Astrocyte (in vitro differentiated cells and primary cell): Measurements from ENCODE around the gene RGS9. TPM values are rescaled to one million over a fixed set of nuclear protein-coding genes. Genes with fewer than 3 reads are reported as not detected.

Experiments used
- DNase-seq: peaks from one replicate; pipeline ENCODE4 v3.0.0-alpha.2; 2010; ENCODE audit warnings: low read depth
- FAIRE-seq: peaks from 2 replicates; lab custom pipeline; 2011; peaks lifted over from hg19 to GRCh38; lab: Jason Lieb, UNC
- H2AFZ ChIP-seq: 2 replicates; pipeline ENCODE4 v1.6.0; 2012; ENCODE audit warnings: low read depth, low read length, inconsistent platforms
- H3K27ac ChIP-seq: 2 replicates; pipeline ENCODE4 v1.5.1; 2011; ENCODE audit warnings: low read depth, low read length, inconsistent platforms
- H3K27me3 ChIP-seq: 2 replicates; pipeline ENCODE4 v1.6.0; 2011; ENCODE audit warnings: low read length, inconsistent platforms; ENCODE audit not compliant: insufficient read depth
- H3K36me3 ChIP-seq: 2 replicates; pipeline ENCODE4 v1.5.1; 2011; ENCODE audit warnings: low read length, inconsistent platforms; ENCODE audit not compliant: insufficient read depth
- H3K4me1 ChIP-seq: 2 replicates; pipeline ENCODE4 v1.5.1; 2011; ENCODE audit warnings: low read length, inconsistent platforms; ENCODE audit not compliant: insufficient read depth
- H3K4me2 ChIP-seq: 2 replicates; pipeline ENCODE4 v1.6.0; 2012; ENCODE audit warnings: low read length, inconsistent platforms
- H3K4me3 ChIP-seq: 2 replicates; pipeline ENCODE4 v1.5.1; 2011; ENCODE audit warnings: low read depth, mild to moderate bottlenecking, low read length, inconsistent platforms; ENCODE audit not compliant: insufficient read depth
- H3K79me2 ChIP-seq: 2 replicates; pipeline ENCODE4 v1.6.0; 2012; ENCODE audit warnings: mild to moderate bottlenecking, low read length, inconsistent platforms; ENCODE audit not compliant: insufficient read depth
- H3K9ac ChIP-seq: 2 replicates; pipeline ENCODE4 v1.6.0; 2012; ENCODE audit warnings: mild to moderate bottlenecking, low read length, inconsistent platforms
- H3K9me3 ChIP-seq: 2 replicates; pipeline ENCODE4 v1.5.1; 2012; ENCODE audit warnings: low read depth, mild to moderate bottlenecking, low read length, inconsistent platforms; ENCODE audit not compliant: insufficient read depth
- H4K20me1 ChIP-seq: 2 replicates; pipeline ENCODE4 v1.6.0; 2012; ENCODE audit warnings: low read length, inconsistent platforms; ENCODE audit not compliant: insufficient read depth
- H3K27ac Mint-ChIP-seq: one replicate; pipeline ENCODE4 v1.8.0; 2021; ENCODE audit warnings: mild to moderate bottlenecking, mixed read lengths; ENCODE audit not compliant: unreplicated experiment
- H3K27me3 Mint-ChIP-seq: one replicate; pipeline ENCODE4 v1.8.0; 2021; ENCODE audit warnings: low read depth, mixed read lengths; ENCODE audit not compliant: unreplicated experiment
- H3K36me3 Mint-ChIP-seq: one replicate; pipeline ENCODE4 v1.8.0; 2021; ENCODE audit warnings: low read depth, mixed read lengths; ENCODE audit not compliant: unreplicated experiment
- H3K4me1 Mint-ChIP-seq: one replicate; pipeline ENCODE4 v1.8.0; 2021; ENCODE audit warnings: low read depth, mixed read lengths; ENCODE audit not compliant: unreplicated experiment
- H3K4me3 Mint-ChIP-seq: one replicate; pipeline ENCODE4 v1.8.0; 2021; ENCODE audit warnings: mild to moderate bottlenecking, moderate library complexity, mixed read lengths; ENCODE audit not compliant: unreplicated experiment
- H3K9me3 Mint-ChIP-seq: one replicate; pipeline ENCODE4 v1.8.0; 2021; ENCODE audit warnings: mild to moderate bottlenecking, mixed read lengths; ENCODE audit not compliant: unreplicated experiment
- EZH2 ChIP-seq: IDR thresholded peaks from 2 replicates; pipeline ENCODE4 v1.6.1; 2012; ENCODE audit warnings: mild to moderate bottlenecking, low read length, inconsistent platforms; ENCODE audit not compliant: insufficient read depth
- total RNA-seq: library from RNA; stranded (reverse); gene quantifications from 2 replicates; pipeline ENCODE4 v1.2.1, GENCODE V29; 2021
- TF ChIP-seq, protein P1 (sequence below): IDR thresholded peaks from 2 replicates; pipeline ENCODE4 v1.5.1; 2011; ENCODE audit warnings: low read depth, mild to moderate bottlenecking, inconsistent platforms, low read length, moderate library complexity; ENCODE audit not compliant: insufficient read depth

The RGS9 gene
- total RNA-seq, 1 donor from 2014 or later = 9.4 TPM

DNA sequence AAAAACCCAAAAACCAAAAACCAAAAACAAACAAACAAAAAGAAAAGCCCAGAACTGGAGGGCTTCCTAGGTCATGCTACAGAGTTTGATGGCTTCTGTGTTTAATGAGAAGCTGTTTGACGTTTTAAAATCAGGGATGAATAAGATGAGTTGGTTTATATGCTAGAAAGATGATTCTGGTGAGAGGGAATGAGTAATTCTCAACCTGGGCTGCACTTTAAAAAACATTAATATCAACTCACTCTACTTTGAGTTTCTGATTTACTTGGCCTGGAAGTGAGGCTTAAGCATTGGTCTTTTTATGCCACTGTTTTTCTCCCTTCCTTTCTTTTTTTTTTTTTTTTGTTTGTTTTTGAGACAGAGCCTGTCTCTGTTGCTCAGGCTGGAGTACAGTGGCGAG lies 5.1 kb downstream of the RGS9 start:
- H3K4me1 Mint-ChIP-seq = peaks cover 21% of the 10 kb centered on the region
- FAIRE-seq = no peak

DNA sequence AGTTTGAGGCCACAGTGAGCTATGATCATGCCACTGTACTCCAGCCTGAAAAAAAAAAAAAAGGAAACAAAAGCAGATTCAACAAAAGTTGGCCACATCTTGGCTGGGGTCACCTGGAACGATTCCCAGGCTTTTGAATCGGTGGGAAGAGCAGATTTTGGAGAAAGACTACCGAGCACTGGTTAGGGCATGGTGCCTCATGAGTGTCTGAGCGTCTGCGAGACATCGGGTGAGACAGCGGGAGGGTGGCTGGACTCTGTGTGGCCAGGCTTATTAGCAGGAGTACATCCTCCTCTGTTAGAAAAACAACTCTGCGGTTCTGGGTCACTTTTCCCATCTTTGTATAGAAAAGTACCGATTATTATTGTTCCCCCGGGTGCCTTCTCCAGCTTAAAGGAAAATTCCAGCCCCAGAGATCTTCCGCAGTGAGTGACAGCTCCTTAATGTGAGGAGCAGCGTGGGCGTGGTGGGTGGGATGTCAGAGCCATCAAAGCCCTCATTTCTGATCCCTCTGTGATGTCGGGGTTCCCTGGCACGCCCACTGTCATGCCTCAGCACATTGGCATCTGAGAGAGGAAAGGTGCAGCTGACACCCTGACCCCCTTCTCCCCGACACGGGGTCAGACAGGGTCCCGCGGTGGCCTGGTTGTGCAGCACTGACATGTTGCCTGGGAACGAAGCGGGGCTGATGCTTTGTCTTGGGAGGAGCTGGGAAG lies 6.9 kb downstream of the RGS9 start:
- H3K4me1 ChIP-seq = peaks cover 8% of the 10 kb centered on the region
- Mint-ChIP-seq H3K36me3 (no peaks in the 10 kb centered on the region), H3K4me3 (peak overlapping the region; percentile 35), H3K27ac (no peak overlapping the region), H3K9me3 (no peaks in the 10 kb centered on the region), H3K4me1 (peaks cover 9% of the 10 kb centered on the region), H3K27me3 (peaks cover 6% of the 10 kb centered on the region)
- no peak for FAIRE-seq
- no peak overlapping the region for H2AFZ ChIP-seq
- H3K9me3 ChIP-seq = no peaks in the 10 kb centered on the region
- DNase-seq = peak; percentile 11
- H3K9ac ChIP-seq = no peak overlapping the region
- H3K79me2 ChIP-seq = no peaks in the 10 kb centered on the region
- no peak overlapping the region for H3K4me3 ChIP-seq
- peaks cover 36% of the 10 kb centered on the region for H3K27me3 ChIP-seq
- TF ChIP-seq, protein P1, sequence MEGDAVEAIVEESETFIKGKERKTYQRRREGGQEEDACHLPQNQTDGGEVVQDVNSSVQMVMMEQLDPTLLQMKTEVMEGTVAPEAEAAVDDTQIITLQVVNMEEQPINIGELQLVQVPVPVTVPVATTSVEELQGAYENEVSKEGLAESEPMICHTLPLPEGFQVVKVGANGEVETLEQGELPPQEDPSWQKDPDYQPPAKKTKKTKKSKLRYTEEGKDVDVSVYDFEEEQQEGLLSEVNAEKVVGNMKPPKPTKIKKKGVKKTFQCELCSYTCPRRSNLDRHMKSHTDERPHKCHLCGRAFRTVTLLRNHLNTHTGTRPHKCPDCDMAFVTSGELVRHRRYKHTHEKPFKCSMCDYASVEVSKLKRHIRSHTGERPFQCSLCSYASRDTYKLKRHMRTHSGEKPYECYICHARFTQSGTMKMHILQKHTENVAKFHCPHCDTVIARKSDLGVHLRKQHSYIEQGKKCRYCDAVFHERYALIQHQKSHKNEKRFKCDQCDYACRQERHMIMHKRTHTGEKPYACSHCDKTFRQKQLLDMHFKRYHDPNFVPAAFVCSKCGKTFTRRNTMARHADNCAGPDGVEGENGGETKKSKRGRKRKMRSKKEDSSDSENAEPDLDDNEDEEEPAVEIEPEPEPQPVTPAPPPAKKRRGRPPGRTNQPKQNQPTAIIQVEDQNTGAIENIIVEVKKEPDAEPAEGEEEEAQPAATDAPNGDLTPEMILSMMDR = no peak
- peak; percentile 39 for TF ChIP-seq EZH2
- no peak overlapping the region for H3K27ac ChIP-seq
- H3K4me2 ChIP-seq = peak overlapping the region; percentile 66
- H4K20me1 ChIP-seq = no peaks in the 10 kb centered on the region
- no peaks in the 10 kb centered on the region for H3K36me3 ChIP-seq

More for the DNA sequence above, 5.1 kb downstream of the RGS9 start:
- H3K4me3 ChIP-seq = no peak overlapping the region
- H2AFZ ChIP-seq = no peak overlapping the region
- H3K9me3 ChIP-seq = no peaks in the 10 kb centered on the region
- TF ChIP-seq, protein P1 = no peak
- TF ChIP-seq EZH2 = no peak
- no peak for DNase-seq
- no peak overlapping the region for H3K9ac ChIP-seq
- H3K36me3 Mint-ChIP-seq = no peaks in the 10 kb centered on the region
- H3K79me2 ChIP-seq = no peaks in the 10 kb centered on the region
- H3K27me3 Mint-ChIP-seq = peaks cover 9% of the 10 kb centered on the region
- H4K20me1 ChIP-seq = no peaks in the 10 kb centered on the region
- no peak overlapping the region for H3K27ac Mint-ChIP-seq
- H3K36me3 ChIP-seq = no peaks in the 10 kb centered on the region
- peaks cover 42% of the 10 kb centered on the region for H3K27me3 ChIP-seq
- no peaks in the 10 kb centered on the region for H3K9me3 Mint-ChIP-seq
- no peak overlapping the region for H3K27ac ChIP-seq
- H3K4me2 ChIP-seq = no peak overlapping the region
- no peak overlapping the region for H3K4me3 Mint-ChIP-seq
- H3K4me1 ChIP-seq = peaks cover 11% of the 10 kb centered on the region

DNA sequence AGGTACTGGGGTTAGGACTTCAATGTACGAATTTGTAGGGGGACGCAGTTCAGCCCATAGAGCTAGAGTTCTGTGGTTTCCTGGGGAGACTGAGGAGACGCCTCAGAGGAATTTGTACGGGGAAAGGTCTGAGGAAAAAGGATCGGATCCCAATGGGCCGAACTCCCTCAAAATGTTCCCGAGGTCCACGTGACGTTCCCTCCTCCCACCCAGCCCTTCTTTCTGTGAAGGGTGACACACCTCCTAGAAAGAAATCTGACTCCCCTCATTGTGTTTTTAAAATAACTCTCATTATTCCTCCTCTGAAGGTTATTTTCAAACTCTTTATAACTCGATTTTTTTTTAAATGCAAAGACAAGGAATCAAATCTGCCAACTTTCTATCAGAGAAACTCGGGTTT lies 8.6 kb downstream of the RGS9 start:
- peaks cover 9% of the 10 kb centered on the region for H3K4me1 Mint-ChIP-seq
- peaks cover 8% of the 10 kb centered on the region for H3K4me1 ChIP-seq
- H3K79me2 ChIP-seq = no peaks in the 10 kb centered on the region
- TF ChIP-seq EZH2 = no peak
- TF ChIP-seq, protein P1 = no peak
- H3K4me2 ChIP-seq = no peak overlapping the region
- no peaks in the 10 kb centered on the region for H3K27me3 Mint-ChIP-seq
- DNase-seq = no peak
- H4K20me1 ChIP-seq = no peaks in the 10 kb centered on the region
- no peak overlapping the region for H3K27ac ChIP-seq
- H3K9me3 Mint-ChIP-seq = no peaks in the 10 kb centered on the region
- no peaks in the 10 kb centered on the region for H3K9me3 ChIP-seq
- FAIRE-seq = no peak
- no peak overlapping the region for H3K9ac ChIP-seq
- H3K36me3 ChIP-seq = no peaks in the 10 kb centered on the region
- no peak overlapping the region for H3K27ac Mint-ChIP-seq
- H2AFZ ChIP-seq = no peak overlapping the region
- peaks cover 30% of the 10 kb centered on the region for H3K27me3 ChIP-seq
- H3K4me3 ChIP-seq = no peak overlapping the region
- H3K36me3 Mint-ChIP-seq = no peaks in the 10 kb centered on the region
- H3K4me3 Mint-ChIP-seq = no peak overlapping the region
